ENCODE data around the gene KCNAB3. TPM values are rescaled to one million over a fixed set of nuclear protein-coding genes. Genes with fewer than 3 reads are reported as not detected.

KCNAB3 gene
- total RNA-seq, 1 donor from 2014 or later = 12.3 TPM

GRCh38 chr17:7885367-7886226, 44.1 kb downstream of the KCNAB3 start:
- Mint-ChIP-seq H3K4me1 (ENCODE audit: low read depth, unreplicated experiment) (peaks cover 6% of the 10 kb centered on the region), H3K4me3 (ENCODE audit: unreplicated experiment) (no peak overlapping the region), H3K27me3 (ENCODE audit: unreplicated experiment) (peaks cover 7% of the 10 kb centered on the region), H3K9me3 (ENCODE audit: unreplicated experiment) (peaks cover 6% of the 10 kb centered on the region), H3K36me3 (ENCODE audit: unreplicated experiment) (no peaks in the 10 kb centered on the region), H3K27ac (ENCODE audit: unreplicated experiment) (no peak overlapping the region)
- TF ChIP-seq CTCF (IDR thresholded peaks at IDR 0.05; ENCODE audit: partially characterized antibody, unreplicated experiment) = no peak
- DNase-seq = peak; percentile 68

DNA sequence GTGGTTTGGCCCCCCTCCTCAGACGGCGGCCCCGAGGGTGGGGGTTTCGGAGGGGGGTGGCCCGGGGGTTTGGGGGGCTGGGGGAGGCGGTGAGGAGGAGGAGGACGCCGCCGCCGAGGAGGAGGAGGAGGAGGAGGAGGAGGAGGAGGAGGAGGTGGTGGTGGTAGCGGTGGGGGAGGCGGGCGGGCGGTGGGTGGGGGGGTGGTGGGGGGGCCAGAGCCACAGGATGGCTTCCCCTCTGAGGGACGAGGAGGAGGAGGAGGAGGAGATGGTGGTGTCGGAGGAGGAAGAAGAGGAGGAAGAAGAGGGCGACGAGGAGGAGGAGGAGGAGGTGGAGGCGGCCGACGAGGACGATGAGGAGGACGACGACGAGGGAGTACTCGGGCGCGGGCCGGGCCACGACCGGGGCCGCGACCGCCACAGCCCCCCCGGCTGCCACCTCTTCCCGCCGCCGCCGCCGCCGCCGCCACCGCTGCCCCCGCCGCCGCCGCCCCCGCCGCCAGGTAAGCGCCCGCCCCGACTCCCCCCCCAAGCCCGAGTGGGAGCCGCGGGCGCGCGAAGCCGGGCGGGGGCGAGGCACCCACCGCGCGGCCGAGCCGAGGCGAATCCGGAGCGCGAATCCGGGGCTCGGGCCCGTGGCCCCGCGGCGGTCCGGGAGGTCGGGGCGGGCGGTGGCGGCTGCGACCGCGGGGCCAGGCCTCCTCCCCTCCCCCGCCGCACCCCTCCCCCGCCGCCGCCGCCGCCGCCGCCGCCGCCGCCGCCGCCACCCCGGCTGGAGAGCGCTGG, 44.9 kb downstream of the KCNAB3 start:
- Mint-ChIP-seq H3K4me3 (ENCODE audit: unreplicated experiment) (peak overlapping the region; percentile 47), H3K27ac (ENCODE audit: unreplicated experiment) (no peak overlapping the region), H3K27me3 (ENCODE audit: unreplicated experiment) (peaks cover 4% of the 10 kb centered on the region), H3K9me3 (ENCODE audit: unreplicated experiment) (peaks cover 2% of the 10 kb centered on the region), H3K4me1 (ENCODE audit: low read depth, unreplicated experiment) (peaks cover 4% of the 10 kb centered on the region), H3K36me3 (ENCODE audit: unreplicated experiment) (no peaks in the 10 kb centered on the region)
- peak; percentile 32 for DNase-seq
- no peak for TF ChIP-seq CTCF (IDR thresholded peaks at IDR 0.05; ENCODE audit: partially characterized antibody, unreplicated experiment)

- DNase-seq = no peak
- H3K9me3 Mint-ChIP-seq (ENCODE audit: unreplicated experiment) = no peaks in the 10 kb centered on the region
- H3K27me3 Mint-ChIP-seq (ENCODE audit: unreplicated experiment) = peaks cover 4% of the 10 kb centered on the region
- peak overlapping the region; percentile 76 for H3K27ac Mint-ChIP-seq (ENCODE audit: unreplicated experiment)
- peak overlapping the region; percentile 79 for H3K4me3 Mint-ChIP-seq (ENCODE audit: unreplicated experiment)
- H3K36me3 Mint-ChIP-seq (ENCODE audit: unreplicated experiment) = no peaks in the 10 kb centered on the region
- no peak for TF ChIP-seq CTCF (IDR thresholded peaks at IDR 0.05; ENCODE audit: partially characterized antibody, unreplicated experiment)
- H3K4me1 Mint-ChIP-seq (ENCODE audit: low read depth, unreplicated experiment) = peaks cover 4% of the 10 kb centered on the region
Measured at GRCh38 chr17:7883781-7884386, 45.8 kb downstream of the KCNAB3 start.

DNA sequence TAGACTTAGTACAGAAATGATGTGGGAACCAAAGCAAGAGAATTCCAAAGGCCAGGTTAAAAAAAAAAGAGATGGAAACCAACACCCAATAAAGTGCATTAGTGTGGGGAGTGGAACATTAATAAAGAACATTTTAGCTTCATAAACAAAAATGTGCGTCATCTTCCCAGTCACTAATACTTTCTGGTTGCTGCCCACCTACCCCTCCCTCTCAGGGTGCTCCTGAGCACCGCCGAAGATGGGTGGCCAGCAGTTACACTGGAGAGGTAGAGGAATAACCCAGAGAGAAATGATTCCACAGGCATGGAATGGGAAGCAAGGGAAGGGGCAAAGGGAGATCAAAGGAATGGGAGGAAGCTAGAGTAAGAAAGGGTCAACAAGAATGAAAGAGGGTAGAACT, 47.0 kb downstream of the KCNAB3 start:
- H3K4me3 Mint-ChIP-seq (ENCODE audit: unreplicated experiment) = no peak overlapping the region
- no peak for DNase-seq
- peaks cover 4% of the 10 kb centered on the region for H3K27me3 Mint-ChIP-seq (ENCODE audit: unreplicated experiment)
- H3K27ac Mint-ChIP-seq (ENCODE audit: unreplicated experiment) = no peak overlapping the region
- H3K4me1 Mint-ChIP-seq (ENCODE audit: low read depth, unreplicated experiment) = peaks cover 4% of the 10 kb centered on the region
- H3K9me3 Mint-ChIP-seq (ENCODE audit: unreplicated experiment) = no peaks in the 10 kb centered on the region
- H3K36me3 Mint-ChIP-seq (ENCODE audit: unreplicated experiment) = no peaks in the 10 kb centered on the region
- no peak for TF ChIP-seq CTCF (IDR thresholded peaks at IDR 0.05; ENCODE audit: partially characterized antibody, unreplicated experiment)

Data from glutamatergic neuron (in vitro differentiated cells).